Stimulated activated CD8-positive, alpha-beta memory T cell treated with anti-CD3 and anti-CD28 coated beads, Interleukin-12 subunit alpha, Interleukin-12 subunit beta, amount 100 ng/mL, for 1 hour (primary cell): ENCODE measurements around the gene SLC22A16.
"Not testable (repeated sequence)": the region's sequence is repeated elsewhere in the genome, so short reads cannot be mapped to it uniquely, and the experiment has no call there.

Experiments
- DNase-seq: peaks from one replicate; pipeline ENCODE4 v3.0.0-alpha.2; 2020; ENCODE audit warnings: low read depth

The SLC22A16 gene

DNA sequence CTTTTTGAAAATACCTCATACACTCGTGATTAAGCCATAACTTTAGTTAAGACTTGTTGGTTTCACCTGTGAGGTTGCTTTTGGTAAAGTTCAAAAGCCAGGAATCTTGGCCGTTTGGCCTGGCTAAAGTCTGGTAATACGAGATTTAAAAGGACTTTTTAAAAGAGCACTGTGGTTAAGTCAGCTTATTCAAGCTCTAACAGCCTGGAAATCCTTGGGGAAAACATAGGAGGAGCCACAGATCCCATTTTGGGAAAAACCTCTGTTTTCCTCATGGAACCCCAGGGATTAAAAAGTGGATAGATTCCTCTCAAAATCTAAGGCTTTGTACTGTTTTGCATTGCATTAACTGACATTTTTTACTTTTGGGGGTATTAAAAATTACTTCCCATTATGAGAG is 13.7 kb upstream of the SLC22A16 start:
- DNase-seq = no peak

DNA sequence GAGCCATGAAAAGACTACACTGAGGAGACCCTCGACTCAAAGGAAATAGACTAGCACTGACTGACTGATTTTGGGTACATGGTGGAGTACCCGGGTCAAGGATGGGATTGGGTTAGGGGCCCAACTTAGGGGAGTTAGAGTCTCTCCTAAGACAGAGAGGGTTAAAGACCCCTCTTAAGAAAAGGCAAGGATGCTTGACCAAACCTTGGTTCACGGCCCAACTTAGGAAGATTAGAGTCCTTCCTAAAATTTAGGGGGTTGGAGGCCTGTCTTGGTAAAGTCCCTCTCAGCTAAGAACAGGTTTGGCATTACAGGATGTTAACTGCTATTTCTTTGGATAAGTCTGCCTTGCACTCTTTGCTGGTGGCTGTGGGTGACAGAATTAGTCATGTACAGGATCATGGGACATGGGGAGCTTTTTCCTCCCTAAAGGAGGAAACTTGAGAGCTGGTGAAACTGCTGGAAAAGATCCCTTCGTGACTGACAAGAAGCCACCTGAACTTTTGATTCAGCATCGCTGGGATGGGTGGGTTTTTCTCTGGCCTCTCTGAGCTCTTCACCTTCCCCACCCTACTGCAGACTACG is 12.3 kb upstream of the SLC22A16 start:
- no peak for DNase-seq

DNA sequence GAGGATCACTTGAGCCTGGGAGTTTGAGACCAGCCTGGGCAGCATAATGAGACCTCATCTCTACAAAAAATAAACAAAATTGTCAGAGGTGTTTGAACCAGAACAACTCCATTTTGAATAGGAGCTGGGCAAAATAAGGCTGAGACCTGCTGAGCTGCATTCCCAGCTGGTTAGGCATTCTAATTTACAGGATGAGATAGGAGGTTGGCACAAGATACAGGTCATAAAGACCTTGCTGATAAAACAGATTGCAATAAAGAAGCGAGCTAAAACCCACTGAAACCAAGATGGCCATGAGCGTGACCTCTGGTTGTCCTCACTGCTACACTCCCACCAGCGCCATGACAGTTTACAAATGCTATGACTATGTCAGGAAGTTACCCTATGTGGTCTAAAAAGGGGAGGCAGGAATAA is 11.6 kb upstream of the SLC22A16 start:
- not testable (repeated sequence) for DNase-seq

DNA sequence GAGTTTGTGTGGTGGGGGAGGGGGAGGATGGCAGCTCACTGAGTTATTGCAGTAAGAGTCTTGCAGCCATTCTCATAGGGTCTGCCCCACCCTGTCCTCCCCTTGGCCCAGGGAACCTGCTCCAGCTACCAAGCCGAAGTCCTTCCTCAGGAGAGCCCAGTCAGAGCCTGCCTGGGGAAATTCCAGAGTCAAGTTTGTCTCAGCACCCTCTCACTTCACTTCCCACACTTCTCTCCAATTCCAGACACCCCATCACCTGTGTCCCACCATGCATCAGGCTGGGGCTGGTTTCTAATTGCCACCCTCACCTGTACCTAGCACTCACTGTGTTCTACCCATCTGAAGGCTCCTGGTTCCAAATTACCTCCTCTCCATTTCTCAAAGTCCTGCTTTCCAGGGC is 10.3 kb upstream of the SLC22A16 start:
- no peak for DNase-seq

DNA sequence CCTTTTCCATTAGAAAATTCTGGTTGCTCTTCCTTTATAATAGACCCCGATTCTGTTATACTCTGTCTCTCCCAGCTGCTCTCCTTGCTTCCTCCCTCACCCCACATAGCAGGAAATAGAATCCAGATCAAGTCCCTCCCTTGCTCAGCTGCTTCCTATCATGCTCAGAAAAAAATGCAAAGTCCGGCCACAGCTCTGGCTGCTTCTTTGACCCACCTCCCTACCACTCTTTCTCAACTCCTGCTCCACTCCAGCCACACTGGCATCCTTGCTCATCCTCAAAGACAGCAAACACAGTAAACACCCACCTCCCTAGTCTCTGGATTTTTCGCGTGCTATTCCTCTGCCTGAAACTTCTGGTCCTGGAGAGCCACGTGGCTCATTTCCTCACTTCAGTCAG is 9.1 kb upstream of the SLC22A16 start:
- DNase-seq = no peak

DNA sequence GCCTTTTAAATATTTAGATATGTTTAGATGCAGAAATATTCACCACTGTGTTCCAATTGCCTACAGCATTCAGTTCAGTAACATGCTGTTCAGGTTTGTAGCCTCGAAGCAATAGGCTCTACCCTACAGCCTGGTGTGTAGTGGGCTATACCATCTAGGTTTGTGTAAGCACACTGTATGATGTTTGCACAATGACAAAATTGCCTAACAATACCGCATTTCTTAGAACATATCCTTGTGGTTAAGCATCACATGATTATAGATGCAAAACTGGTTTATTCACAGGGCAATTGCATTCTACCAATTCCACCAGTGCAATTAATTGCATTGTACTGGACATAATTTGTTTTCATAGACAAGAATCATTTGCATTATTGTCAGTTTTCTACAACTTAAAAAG is 7.9 kb upstream of the SLC22A16 start:
- DNase-seq = no peak

DNA sequence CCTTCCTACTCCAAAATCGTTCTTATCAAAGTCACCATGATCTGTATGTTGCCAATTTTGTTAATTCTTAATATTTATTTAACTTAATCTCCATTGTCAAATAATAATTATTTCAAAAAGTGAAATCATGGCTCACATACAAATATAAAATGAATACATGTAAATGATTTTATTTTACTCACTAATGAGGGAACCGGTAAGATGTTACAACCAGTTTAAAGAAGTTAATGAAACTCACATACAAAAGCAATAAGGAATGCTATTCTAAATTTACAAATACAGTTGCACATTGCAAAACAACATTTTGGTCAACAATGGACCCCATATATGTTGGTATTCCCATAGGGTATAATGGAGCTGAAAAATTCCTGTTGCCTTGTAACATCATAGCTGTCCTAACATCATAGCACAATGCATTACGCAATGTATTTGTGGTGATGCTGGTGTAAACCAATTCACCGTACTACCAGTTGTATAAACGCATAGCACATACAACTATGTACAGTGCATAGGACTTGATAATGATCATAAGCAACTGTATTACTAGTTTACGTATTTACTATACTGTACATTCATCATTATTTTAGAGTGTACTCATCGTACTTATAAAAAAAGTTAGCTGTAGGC is 6.5 kb upstream of the SLC22A16 start:
- DNase-seq = no peak

DNA sequence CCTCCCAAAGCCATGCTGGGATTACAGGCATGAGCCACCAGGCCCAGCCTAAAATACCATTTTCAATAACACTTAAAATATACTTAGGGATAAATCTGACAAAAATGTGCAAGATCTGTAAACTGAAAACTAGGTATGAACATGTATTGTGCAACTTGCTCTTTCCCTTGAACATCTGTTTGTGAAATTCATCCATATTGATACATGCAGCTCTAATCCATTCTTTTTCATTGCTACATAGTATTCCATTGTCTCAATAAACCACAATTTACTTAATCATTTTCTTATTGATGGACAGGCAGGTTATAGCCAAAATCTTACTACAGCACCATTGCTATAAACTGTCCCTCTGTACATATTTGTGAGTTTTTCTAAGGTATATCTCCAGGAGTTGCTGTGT is 4.7 kb upstream of the SLC22A16 start:
- DNase-seq = no peak

DNA sequence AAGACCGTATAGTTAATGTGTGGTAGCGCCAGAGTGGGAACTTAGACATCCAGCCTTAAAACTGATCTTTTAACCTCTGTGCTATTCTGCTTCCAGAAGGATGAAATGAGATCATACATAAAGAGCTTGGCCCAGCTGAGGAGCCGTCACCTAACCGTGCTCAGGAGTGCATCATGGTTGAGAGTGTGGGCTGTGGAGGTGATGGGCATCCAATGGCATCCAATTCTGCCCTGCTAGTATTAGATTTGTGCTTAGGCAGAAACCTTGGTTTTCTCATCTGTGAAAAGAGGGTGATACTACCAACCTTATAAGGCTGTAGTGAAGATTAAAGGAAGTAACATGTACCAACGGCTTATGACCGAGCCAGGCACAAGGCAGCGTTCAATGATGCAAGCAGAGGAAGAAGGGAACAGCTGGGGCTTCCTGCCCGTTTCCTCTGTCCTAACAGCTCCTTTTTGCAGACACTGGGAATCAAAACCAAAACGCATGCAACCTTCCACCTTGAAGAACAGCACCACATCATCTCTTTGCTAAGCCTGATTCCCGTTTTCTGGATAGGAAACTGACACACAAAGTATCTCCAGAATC is 1.3 kb downstream of the SLC22A16 start:
- no peak for DNase-seq

DNA sequence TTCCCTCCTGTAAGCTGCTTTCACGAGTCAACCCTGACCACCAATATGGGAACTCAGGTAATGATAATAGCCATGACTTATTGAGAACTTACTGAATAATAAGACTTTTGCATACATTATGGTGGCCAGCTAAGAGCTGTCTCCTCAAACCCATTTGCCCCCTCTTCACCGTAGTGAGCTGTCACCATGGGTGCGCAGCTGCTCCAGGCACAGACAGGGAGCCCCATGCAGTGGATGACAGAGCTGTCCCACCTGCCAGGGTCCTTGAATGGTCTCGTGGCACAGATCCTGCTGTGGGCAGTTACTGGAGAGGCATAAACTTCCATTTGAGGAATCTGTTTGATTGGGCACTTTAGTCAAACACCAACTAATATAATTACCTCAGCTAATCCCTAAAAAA is 1.9 kb downstream of the SLC22A16 start:
- DNase-seq = no peak

DNA sequence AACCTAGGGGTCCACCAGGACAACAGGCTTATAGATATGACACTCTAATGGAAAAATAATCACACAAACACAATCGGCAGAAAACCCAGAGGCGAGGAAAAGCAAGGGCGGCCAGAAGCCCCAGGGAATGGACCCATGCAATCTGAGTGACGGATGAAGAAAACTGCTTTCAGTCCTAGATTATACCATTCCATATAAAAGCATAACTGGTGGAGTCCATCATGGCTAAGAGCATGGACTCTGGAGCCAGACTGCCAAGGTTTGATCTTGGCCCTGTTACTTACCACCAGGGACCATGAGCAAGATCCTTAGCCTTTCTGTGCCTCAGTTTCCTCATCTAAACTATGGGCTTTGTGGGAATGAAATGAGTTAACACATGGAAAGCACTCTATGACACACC is 3.7 kb downstream of the SLC22A16 start:
- DNase-seq = no peak

DNA sequence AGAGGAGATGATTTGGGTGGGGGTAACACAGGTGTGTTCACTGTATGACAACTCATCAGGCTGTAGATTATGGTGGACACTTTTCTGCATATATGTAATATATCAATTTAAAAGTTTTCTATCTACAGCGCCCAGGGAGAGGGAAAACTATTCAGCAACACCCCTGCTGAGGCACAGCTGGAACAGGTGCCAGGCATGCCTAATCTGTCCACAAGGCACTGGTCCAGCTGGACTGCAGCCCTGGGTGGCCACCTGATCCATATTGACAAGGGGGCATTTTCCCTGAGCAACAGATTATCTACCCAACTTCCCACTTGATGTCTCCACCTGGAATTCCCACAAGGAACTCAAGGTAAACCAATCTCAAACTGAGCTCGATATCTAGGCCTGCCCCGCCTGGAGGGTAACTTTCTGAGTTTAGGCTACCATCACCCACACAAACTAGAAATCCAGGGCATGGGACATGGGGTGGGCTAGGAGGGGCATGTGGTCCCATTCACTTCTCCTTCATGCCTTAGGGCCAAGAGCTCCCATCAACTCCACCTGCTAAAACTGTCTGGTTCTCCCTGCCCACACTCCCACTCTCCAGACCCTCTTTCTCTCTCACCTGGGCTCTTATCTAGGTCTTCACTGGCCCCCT is 4.6 kb downstream of the SLC22A16 start:
- no peak for DNase-seq

DNA sequence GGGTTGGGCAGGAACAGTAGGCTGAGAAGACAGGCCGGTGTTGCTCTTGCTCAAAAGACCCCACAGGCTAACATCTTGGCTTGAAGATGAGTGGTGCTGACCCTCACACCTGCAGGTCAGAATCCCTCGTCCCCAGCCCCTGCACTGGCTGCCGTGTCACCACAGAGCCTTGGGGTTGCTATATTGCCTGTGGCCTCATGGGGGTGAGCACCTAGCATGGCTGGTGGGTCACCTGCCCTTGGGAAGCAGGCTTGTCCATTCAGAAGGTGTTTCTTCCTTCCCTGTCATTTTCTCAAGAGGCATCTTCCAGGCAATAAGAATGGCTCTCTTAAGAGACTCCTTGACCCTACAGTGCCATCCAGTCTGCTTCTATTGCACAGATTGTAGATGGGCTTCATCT is 7.7 kb downstream of the SLC22A16 start:
- DNase-seq = no peak

DNA sequence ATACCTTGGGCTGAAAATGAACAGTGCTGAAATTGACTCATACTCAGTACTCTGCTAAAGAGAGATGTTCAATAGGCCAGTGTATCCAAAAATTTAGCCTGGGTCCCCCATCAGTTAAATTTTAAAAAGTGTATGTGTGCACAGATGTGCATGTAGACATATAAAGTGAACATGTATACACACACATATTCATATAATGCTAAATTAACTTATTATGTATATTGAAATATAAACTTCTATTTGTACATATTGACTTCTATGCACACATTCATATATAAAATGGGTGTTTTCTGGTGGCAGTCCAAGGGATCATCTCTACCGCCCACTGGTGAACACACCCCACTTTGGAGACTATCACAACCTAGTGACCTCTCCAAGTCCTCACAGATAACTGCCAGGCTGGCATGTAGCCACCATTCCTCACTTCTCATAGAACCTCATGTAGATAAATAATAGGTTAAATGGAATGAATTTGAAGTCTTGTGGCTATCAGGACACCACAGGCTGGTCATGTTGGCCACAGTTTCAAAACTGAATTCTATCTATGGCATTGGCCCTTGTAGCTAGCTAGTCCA is 8.8 kb downstream of the SLC22A16 start:
- DNase-seq = no peak

DNA sequence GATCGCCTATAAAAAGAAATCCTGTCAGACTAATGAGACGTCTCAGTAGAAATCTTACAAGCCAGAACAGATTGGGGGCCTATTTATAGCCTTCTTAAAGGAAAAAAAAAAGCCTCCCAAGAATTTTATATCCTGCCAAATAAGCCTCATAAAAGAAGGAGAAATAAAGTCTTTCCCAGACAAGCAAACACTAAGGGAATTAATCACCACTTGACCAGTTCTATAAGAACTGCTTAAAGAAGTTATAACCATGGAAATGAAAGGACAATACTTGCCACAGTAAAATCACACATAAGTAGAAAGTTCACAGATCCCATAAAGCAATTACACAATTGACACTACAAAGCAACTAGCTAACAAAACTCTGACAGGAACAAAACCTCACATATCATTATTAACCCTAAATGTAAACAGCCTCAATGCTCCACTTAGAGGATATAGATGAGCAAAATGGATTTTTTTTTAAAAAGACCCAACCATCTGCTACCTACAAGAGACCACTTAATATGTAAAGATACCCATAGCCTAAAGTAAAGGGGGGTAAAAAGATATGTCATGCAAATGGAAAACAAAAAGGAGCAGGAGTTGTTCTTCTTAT is 13.4 kb downstream of the SLC22A16 start:
- no peak for DNase-seq

DNA sequence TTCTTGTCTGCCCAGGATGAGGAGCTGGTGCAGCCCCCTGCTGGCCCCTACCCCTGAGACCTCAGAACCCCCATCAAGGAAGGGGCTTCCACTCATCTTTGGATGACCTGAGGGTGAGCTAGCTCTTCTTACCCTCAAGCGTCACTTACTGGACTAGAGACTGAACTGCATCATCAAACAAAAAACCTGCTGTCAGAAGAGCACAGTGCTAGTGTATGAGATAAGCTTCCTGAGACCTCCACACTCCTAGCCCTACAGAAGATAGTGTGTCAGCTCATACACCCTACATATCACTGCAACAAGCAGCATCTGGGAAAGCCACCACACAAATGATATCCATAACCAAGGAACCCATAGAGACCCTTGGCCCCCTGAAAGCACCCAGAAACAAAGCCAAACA is 15.0 kb downstream of the SLC22A16 start:
- DNase-seq = no peak

DNA sequence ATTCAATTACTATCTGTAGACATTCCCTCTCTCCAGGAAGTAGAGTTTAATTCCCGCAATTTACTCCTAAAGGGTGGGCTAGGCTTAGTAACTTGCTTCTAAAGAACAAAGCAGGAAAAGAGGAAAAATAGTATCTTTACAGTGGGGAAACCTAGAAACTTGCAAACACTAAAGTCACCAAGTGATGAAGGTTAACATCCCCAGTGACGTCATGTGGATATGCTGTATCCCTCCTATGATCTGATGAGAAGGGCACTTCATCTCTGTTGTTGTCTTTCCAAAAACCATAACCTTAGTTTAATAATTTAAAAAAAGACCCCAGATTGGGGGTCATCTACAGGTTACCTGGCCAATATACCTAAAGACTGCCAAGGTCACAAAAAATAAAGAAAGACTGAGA is 17.3 kb downstream of the SLC22A16 start:
- no peak for DNase-seq

DNA sequence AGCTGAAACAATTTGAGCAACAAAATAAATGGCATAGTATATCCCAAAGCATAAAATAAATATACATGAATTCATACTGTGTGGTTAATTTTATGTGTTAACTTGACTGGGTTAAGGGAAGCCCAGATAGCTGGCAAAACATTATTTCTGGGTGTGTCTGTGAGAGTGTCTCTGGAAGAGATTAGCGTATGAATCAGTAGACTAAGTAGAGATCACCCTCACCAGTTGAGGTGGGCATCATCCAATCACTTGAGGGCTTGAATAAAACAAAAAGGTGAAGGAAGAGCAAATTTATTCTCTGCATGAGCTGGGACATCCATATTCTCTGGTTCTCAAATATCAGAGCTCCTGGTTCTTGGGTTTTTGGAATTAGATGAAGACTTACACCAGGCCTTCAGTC is 17.9 kb downstream of the SLC22A16 start:
- no peak for DNase-seq

DNA sequence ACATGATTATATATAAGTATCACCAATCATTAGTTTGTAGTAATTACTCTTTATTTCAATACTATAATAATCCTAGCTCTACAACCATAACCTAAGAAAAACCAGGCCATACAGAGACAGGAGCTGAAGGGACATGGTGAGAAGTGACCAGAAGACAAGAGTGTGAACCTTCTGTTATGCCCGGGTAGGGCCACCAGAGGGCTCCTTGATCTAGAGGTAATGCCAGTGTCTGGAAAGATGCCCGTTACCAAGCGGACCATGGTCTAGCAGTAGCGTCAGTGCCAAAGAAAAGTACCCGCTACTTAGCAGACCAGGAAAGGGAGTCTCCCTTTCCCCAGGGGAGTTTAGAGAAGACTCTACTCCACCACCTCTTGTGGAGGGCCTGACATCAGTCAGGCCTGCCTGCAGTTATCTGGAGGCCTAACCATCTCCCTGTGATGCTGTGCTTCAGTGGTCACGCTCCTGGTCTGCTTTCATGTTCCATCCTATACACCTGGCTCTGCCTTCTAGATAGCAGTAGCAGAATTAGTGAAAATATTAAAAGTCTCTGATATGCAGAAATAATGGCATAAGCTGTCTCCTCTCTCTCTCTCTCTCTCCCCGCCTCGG is 18.7 kb downstream of the SLC22A16 start:
- DNase-seq = not testable (repeated sequence)

DNA sequence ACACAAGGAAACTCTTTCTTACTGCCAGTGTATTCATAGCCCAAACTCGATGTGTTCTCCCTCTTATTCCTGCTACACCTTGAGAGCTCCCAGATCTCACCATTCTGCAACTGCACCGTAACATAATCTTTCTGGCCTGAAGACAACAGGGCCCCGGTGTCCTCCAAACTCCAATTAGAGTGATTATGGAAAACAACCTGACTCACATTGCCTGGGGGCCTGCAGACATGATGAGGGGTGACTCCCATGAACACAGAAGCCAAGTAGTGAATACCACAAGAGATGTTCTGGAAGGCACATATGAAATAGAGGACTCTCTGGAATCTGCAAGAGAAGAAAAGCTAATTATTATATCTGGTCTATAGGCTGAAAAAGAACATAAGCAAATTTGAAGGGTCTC is 19.7 kb downstream of the SLC22A16 start:
- DNase-seq = no peak

DNA sequence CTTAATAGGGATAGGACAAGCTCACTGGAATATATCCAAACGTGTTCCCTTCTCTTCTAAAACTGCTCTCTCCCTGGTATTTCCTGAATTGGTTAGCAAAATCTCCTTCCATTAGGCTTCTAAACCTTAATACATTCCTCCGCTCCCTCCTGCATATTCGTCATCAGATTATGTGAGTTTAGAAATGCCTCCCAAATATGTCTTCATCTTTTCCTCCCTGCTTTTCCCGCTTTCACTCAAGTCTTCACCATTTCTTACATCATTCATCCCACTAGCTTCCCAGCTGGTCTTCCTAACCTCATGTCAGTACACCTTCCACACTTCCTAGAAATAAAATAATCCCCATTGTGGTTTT is 26.9 kb downstream of the SLC22A16 start:
- no peak for DNase-seq

DNA sequence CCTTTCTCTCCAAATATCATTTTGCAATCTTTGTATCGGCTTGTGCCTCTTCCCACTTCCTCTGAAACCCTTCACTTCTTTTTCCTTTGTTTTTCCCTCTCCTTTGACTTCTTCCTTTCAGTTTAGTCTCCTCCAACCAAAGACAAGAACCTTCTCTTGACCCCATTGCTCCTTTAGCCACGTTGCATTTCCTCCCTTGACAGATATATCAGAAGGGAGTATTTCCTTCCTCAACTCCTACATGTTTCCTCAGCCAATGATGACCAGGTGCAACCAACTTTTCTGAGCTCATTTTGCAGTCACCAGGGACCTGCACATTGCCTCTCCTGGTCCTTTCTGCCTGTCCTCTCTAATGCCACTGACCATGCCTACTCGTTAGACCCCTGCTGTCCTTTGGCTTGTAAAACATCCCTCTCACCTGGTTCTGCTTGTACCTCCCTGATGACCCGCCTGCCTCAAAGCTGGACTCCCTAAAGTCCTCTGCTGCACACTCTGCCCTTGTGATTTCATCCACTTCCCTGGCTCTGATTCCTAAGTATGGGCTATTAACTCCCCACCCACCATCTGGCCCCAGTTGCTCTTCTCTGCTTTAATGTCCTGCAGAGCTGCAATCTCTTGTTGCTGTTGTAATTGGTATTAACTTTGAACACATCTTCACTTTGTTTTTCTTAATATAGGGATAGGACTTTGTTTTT is 27.4 kb downstream of the SLC22A16 start:
- DNase-seq = no peak
